Mesenteric fat pad (tissue), 1 donor: ENCODE results near the gene ATP6AP1. TPM values are rescaled to one million over a fixed set of nuclear protein-coding genes. Genes with fewer than 3 reads are reported as not detected.

Source experiments
- DNase-seq: peaks from one replicate; pipeline ENCODE4 v3.0.0-alpha.2; 2020; ENCODE audit warnings: low spot score
- total RNA-seq: library from RNA; stranded (reverse); fragmentation: NEBNext Ultra II Directional; extraction: Animal tissue kit (Norgen Biotek cat#: 25700); gene quantifications from one replicate; pipeline ENCODE4 v1.2.1, GENCODE V29; 2021
- donor health status: DM: yes; HTN: yes; CAD: no.

ATP6AP1 gene
- total RNA-seq, 1 donor from 2014 or later: 72.5 TPM

- no peak for DNase-seq
Measured at GRCh38 chrX:154426916-154427770, 1.3 kb upstream of the ATP6AP1 start.

GRCh38 chrX:154429711-154430110 is 1.2 kb downstream of the ATP6AP1 start:
- no peak for DNase-seq

GRCh38 chrX:154430479-154430878 is 2.0 kb downstream of the ATP6AP1 start:
- DNase-seq: no peak

GRCh38 chrX:154430916-154431315 is 2.4 kb downstream of the ATP6AP1 start:
- DNase-seq: no peak

GRCh38 chrX:154431341-154431740 is 2.9 kb downstream of the ATP6AP1 start:
- no peak for DNase-seq

GRCh38 chrX:154432210-154432609 is 3.7 kb downstream of the ATP6AP1 start:
- DNase-seq: no peak

- no peak for DNase-seq
Measured at GRCh38 chrX:154433605-154434004, 5.1 kb downstream of the ATP6AP1 start.

- no peak for DNase-seq
Measured at GRCh38 chrX:154434394-154435168, 6.1 kb downstream of the ATP6AP1 start.

GRCh38 chrX:154435171-154435733 is 6.8 kb downstream of the ATP6AP1 start:
- DNase-seq: no peak

- DNase-seq: no peak
Measured at GRCh38 chrX:154436374-154436982, 8.0 kb downstream of the ATP6AP1 start.

GRCh38 chrX:154436983-154437752 is 8.7 kb downstream of the ATP6AP1 start, which contains the start of gene GDI1:
Gene GDI1 (plus strand): TSS chrX:154437154. CDS start chrX:154437255, 101 bp downstream.
- DNase-seq: no peak

GRCh38 chrX:154437971-154438893 is 9.8 kb downstream of the ATP6AP1 start:
- DNase-seq: no peak

GRCh38 chrX:154439841-154440240 is 11.4 kb downstream of the ATP6AP1 start:
- DNase-seq: no peak

- no peak for DNase-seq
Measured at GRCh38 chrX:154440623-154441357, 12.3 kb downstream of the ATP6AP1 start.

- DNase-seq: no peak
Measured at GRCh38 chrX:154441564-154441963, 13.1 kb downstream of the ATP6AP1 start.

GRCh38 chrX:154441984-154442707 is 13.7 kb downstream of the ATP6AP1 start:
- no peak for DNase-seq

- DNase-seq: no peak
Measured at GRCh38 chrX:154443479-154443910, 15.0 kb downstream of the ATP6AP1 start.
